HG03139 (cell line): Measurements from ENCODE around the gene OR51G2.

Experiments used
- ATAC-seq: cut with Tn5 transposase; IDR thresholded peaks from one replicate; pipeline ENCODE4 v1.9.1; 2021; ENCODE audit not compliant: unreplicated experiment

Gene OR51G2

DNA sequence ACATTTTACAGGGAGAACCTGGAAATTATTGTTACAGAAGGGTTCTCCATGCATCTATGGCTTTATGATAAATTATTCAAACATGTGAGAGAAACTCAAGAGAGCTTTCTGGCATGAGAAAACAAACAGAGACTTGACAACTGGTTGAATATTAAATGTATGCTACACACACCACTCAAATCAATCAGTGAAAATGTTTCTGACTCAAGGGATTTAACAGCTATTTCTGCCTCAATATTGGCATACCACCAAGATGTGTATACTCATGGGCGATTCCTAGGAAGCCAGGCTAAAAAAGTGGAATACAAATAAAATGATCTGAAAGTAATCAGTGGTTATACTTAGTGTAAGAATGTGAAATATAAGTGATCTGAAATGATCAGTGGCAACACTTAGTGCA, 53.3 kb downstream of the OR51G2 start:
- no peak for ATAC-seq

DNA sequence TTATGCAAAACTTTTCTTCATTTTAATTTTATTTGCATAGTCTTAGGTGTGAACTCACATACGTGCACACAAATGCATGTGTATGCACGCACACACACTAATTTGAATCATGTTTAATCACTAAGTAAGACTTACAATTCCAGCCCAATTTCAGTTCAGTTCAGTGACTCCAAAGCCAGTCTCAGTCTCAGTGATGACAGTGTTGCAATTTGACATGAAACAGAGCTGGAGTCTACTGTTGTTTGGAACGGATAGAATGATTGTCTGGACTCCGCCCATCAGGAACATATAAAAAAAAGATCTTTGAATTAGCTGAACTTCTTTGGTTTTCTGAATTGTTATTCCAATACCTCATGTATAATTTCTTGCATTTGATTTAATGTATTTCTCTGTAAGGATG, 55.3 kb downstream of the OR51G2 start:
- no peak for ATAC-seq
